Gastroesophageal sphincter (tissue), 4 donors: ENCODE results near the gene ELMO3. TPM values are rescaled to one million over a fixed set of nuclear protein-coding genes. Genes with fewer than 3 reads are reported as not detected.

ENCODE experiments used
- ATAC-seq: fragments of 150-250 bp; one replicate; pipeline ENCODE4 v1.9.1; 2016; ENCODE audit warnings: mild to moderate bottlenecking, moderate library complexity
- H3K27ac ChIP-seq, 4 donors: fragments of 200-600 bp; sonication (generic) in 3 of 4; 1 replicate in 3 of 4; 2 replicates in 1 of 4; pipeline ENCODE4 v1.5.1; 2016 to 2019
- H3K27me3 ChIP-seq: fragments of 200-600 bp; sonication (generic); one replicate; pipeline ENCODE4 v1.5.1; 2019
- H3K36me3 ChIP-seq, 2 donors: fragments of 200-600 bp; sonication (generic); one replicate each; pipeline ENCODE4 v1.5.1; 2019; ENCODE audit warnings: control low read depth in 1 of 2
- H3K4me1 ChIP-seq, 3 donors: fragments of 200-600 bp; sonication (generic); 1 replicate in 2 of 3; 2 replicates in 1 of 3; pipeline ENCODE4 v1.5.1; 2016 to 2019; ENCODE audit warnings: control low read depth in 2 of 3
- H3K4me3 ChIP-seq, 2 donors: fragments of 200-600 bp; sonication (generic); one replicate each; pipeline ENCODE4 v1.5.1; 2019; ENCODE audit warnings: mild to moderate bottlenecking in 1 of 2, moderate library complexity in 1 of 2
- H3K9me3 ChIP-seq, 3 donors: fragments of 200-600 bp; sonication (generic); one replicate each; pipeline ENCODE4 v1.5.1; 2017 to 2019; ENCODE audit warnings: control low read depth in 2 of 3
- EP300 ChIP-seq: sonication (generic); formaldehyde crosslinking; IDR thresholded peaks from one replicate; pipeline ENCODE4 v1.6.1; 2017; ENCODE audit warnings: antibody characterized with exemption, mild to moderate bottlenecking
- POLR2A ChIP-seq, 2 donors: fragments of 450-650 bp; IDR thresholded peaks; one replicate each; pipeline ENCODE4 v1.6.1; 2017; ENCODE audit warnings: antibody characterized with exemption in 2 of 2, mild to moderate bottlenecking in 2 of 2, moderate library complexity in 1 of 2
- POLR2AphosphoS5 ChIP-seq: sonication (generic); formaldehyde crosslinking; IDR thresholded peaks from one replicate; pipeline ENCODE4 v1.6.1; 2017; ENCODE audit warnings: antibody characterized with exemption
- WGBS, 2 donors: methylation state at CpG; one replicate each; pipeline ENCODE4 v1.1.5; 2018; ENCODE audit warnings: low coverage in 1 of 2; 5-methylcytosine and 5-hydroxymethylcytosine counted together
- total RNA-seq, 4 donors: library from RNA; depleted of rRNA; stranded (reverse); fragments of >200 nt; gene quantifications; one replicate each; pipeline ENCODE4 v1.1.0, GENCODE V29; 2016
- TF ChIP-seq, protein P1 (sequence below), 4 experiments: fragments of 200-600 bp in 2 of 4; fragments of 450-650 bp in 2 of 4; sonication (generic) in 1 of 4; IDR thresholded peaks; one replicate each; pipeline ENCODE4 v1.5.1; 2017 to 2019; ENCODE audit warnings: antibody characterized with exemption in 4 of 4, mild to moderate bottlenecking in 2 of 4, moderate library complexity in 2 of 4

Gene ELMO3
- total RNA-seq, 4 donors from 2014 or later: 0.15 to 3.9 (median 1.3) TPM

DNA sequence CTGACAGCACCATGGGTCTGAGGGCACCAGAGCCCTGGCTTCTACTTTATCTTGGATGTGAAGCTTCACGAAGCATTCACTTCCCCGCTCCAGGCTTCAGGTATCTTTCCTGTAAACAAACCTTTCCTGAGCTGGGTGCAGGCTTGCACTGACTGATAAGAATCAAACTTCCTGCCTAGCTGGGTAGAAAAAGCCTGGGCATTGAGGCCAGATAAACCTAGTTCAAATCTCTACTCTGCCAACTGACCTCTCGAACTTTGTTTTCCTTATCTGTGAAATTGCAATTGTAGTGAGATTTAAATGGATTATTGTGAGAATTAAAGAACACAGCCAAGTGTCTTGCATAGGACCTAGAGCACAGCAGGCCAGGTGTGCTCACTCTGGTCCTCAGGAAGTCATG is 25.1 kb downstream of the ELMO3 start:
- peaks cover 0 to 36% (median 10%) of the 10 kb centered on the region in 3 donors for H3K4me1 ChIP-seq
- TF ChIP-seq EP300 (no peak), POLR2AphosphoS5 (no peak), POLR2A (IDR thresholded peaks at IDR 0.05) (no peak)
- TF ChIP-seq, protein P1, sequence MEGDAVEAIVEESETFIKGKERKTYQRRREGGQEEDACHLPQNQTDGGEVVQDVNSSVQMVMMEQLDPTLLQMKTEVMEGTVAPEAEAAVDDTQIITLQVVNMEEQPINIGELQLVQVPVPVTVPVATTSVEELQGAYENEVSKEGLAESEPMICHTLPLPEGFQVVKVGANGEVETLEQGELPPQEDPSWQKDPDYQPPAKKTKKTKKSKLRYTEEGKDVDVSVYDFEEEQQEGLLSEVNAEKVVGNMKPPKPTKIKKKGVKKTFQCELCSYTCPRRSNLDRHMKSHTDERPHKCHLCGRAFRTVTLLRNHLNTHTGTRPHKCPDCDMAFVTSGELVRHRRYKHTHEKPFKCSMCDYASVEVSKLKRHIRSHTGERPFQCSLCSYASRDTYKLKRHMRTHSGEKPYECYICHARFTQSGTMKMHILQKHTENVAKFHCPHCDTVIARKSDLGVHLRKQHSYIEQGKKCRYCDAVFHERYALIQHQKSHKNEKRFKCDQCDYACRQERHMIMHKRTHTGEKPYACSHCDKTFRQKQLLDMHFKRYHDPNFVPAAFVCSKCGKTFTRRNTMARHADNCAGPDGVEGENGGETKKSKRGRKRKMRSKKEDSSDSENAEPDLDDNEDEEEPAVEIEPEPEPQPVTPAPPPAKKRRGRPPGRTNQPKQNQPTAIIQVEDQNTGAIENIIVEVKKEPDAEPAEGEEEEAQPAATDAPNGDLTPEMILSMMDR (IDR thresholded peaks at IDR 0.05): no peak

DNA sequence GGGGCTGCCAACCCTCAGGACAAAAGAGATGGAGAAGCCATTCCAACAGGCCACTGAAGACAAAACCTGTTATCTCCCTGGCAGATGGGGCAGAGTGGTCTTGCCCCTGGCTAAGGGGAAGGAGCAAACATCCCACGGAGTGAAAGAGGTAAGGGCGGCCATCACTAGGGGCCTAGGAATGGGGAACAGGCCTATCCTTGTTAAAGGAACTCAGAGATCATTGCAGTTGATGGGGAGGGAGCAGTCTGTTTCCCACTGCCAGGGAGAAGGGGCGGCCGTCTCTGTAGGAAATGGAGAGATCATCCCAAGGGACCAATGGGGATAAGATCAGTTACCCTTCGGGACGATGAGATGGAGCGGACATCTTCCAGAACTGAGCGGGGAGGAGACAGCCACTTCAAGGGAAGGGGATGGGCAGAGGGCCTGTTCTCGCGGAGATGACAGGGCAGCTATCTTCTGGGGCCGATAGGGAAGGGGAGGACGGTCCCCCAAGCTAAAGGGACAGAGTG is 27.4 kb downstream of the ELMO3 start:
- 5 to 12% methylated on average over 4 to 9 of the region's 12 CpGs for WGBS, 2 donors

More for the DNA sequence above, 25.1 kb downstream of the ELMO3 start:
- Histone ChIP-seq H3K27me3 (no peaks in the 10 kb centered on the region), H3K36me3 (peaks cover 0 to 23% of the 10 kb centered on the region in 2 donors), H3K27ac (no peak overlapping the region), H3K9me3 (no peaks in the 10 kb centered on the region), H3K4me3 (no peak overlapping the region)
- WGBS, 2 donors: 63 to 68% methylated on average over 2 of the region's 3 CpGs
- ATAC-seq: no peak

DNA sequence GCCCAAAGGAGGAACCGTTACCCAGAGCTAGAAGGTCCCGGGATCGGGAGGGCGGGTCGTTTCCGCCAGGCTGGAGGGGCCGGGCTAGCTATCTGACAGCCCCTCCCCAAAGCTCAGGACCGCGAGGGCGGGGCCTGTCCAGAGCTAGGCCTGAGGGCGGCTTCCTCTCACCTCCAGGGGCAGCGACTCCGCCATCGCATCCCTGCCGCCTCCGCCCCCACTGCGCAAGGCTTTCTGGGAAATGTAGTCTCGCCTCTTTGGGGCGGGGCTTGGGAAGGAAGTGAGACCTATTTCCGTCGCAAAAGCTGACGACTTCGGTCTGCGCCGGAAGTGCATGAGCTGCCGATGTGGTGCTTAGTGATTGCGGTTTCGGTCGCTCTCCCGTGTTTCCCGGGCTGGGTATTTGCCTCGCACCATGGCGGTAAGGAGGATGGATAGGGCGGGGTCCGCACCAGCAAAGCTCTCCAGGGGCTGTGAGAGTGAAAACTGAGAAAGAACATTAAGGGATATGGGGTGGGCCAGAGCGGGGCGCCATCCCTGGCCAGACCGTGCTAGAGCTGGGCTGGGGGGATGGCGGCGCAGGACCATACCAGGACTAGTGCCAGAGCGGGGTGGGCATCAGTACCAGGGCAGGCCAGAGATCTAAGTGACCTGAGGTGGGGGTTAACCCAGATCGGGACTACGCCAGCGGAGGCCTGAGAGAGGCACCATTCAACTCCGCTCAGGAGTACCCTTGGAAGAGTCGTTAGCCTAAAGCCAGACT is 28.1 kb downstream of the ELMO3 start, which contains the start of gene TMEM208:
TSS of gene TMEM208 (plus strand) at position 327 of the 763 bp plus-strand sequence. CDS start at position 416, 89 bp downstream.
- Histone ChIP-seq H3K9me3 (no peaks in the 10 kb centered on the region), H3K4me3 (peak within 1 kb of the TSS; percentile 52 to 70), H3K27me3 (no peaks in the 10 kb centered on the region), H3K4me1 (peaks cover 0 to 37% (median 10%) of the 10 kb centered on the region in 3 donors), H3K27ac (peak within 1 kb of the TSS; percentile 45 to 89 (median 84)), H3K36me3 (peaks cover 0 to 53% of the 10 kb centered on the region in 2 donors)
- ATAC-seq: peak; percentile 96
- TF ChIP-seq POLR2A (IDR thresholded peaks at IDR 0.05) (peak; percentile 65 to 79), EP300 (no peak), POLR2AphosphoS5 (peak; percentile 95)
- TF ChIP-seq, protein P1 (IDR thresholded peaks at IDR 0.05): peak in 2 of 4 experiments; percentile 38 to 52
- 0% methylated on average over 14 of the region's 46 CpGs; no CpG with 5 or more reads in 1 of the 2 donors for WGBS, 2 donors

More for the DNA sequence above, 27.4 kb downstream of the ELMO3 start:
- Histone ChIP-seq H3K27me3 (no peaks in the 10 kb centered on the region), H3K4me3 (peak overlapping the region; percentile 52 to 70), H3K9me3 (no peaks in the 10 kb centered on the region), H3K27ac (peak overlapping the region; percentile 45 to 89 (median 84)), H3K36me3 (peaks cover 0 to 47% of the 10 kb centered on the region in 2 donors), H3K4me1 (peaks cover 0 to 37% (median 10%) of the 10 kb centered on the region in 3 donors)
- ATAC-seq: no peak
- TF ChIP-seq EP300 (no peak), POLR2A (IDR thresholded peaks at IDR 0.05) (no peak), POLR2AphosphoS5 (no peak)
- TF ChIP-seq, protein P1 (IDR thresholded peaks at IDR 0.05): no peak

GRCh38 chr16:67227567-67227921 is 28.6 kb downstream of the ELMO3 start:
- ATAC-seq: no peak
- Histone ChIP-seq H3K36me3 (peaks cover 0 to 57% of the 10 kb centered on the region in 2 donors), H3K27me3 (no peaks in the 10 kb centered on the region), H3K9me3 (no peaks in the 10 kb centered on the region), H3K4me1 (peaks cover 0 to 37% (median 10%) of the 10 kb centered on the region in 3 donors), H3K27ac (peak overlapping the region; percentile 25 to 89 (median 84)), H3K4me3 (peak overlapping the region; percentile 52 to 70)
- TF ChIP-seq, protein P1 (IDR thresholded peaks at IDR 0.05): no peak
- no peak for TF ChIP-seq POLR2AphosphoS5
- TF ChIP-seq POLR2A (IDR thresholded peaks at IDR 0.05): no peak
- no peak for TF ChIP-seq EP300
- 3 to 27% methylated on average over 3 to 7 of the region's 12 CpGs for WGBS, 2 donors
